HEK293 (cell line): ENCODE data around the gene PRCC.

Experiments used
- CTCF ChIA-PET: fragments of 350-600 bp; formaldehyde crosslinking; extraction: SDS; loops from one replicate; lab custom pipeline; 2021; ENCODE audit warnings: antibody characterized with exemption; lab: Yijun Ruan, JAX
- POLR2A ChIA-PET: fragments of 300-600 bp; formaldehyde crosslinking; extraction: SDS; loops from one replicate; lab custom pipeline; 2020; ENCODE audit warnings: antibody characterized with exemption, inconsistent platforms; lab: Yijun Ruan, JAX
- H3K27ac ChIP-seq: fragments of 200-500 bp; sonication (Bioruptor generic); 2 replicates; pipeline ENCODE4 v1.5.1; 2014; ENCODE audit warnings: low read depth, low read length, control low read depth, inconsistent platforms; ENCODE audit errors: extremely low read depth
- H3K36me3 ChIP-seq, 2 experiments: fragments of 200-500 bp in 1 of 2; sonication (Bioruptor generic) in 1 of 2; 1 replicate in 1 of 2; 2 replicates in 1 of 2; pipeline ENCODE4 v1.5.1; 2014 to 2017; ENCODE audit warnings: inconsistent platforms in 2 of 2, low read length in 2 of 2; ENCODE audit not compliant: control insufficient read depth in 2 of 2, insufficient read depth in 1 of 2
- H3K4me1 ChIP-seq: fragments of 200-500 bp; sonication (Bioruptor generic); 2 replicates; pipeline ENCODE4 v1.5.1; 2014; ENCODE audit warnings: mild to moderate bottlenecking, low read length, inconsistent platforms; ENCODE audit not compliant: control insufficient read depth, insufficient read depth
- H3K4me3 ChIP-seq: 2 replicates; pipeline ENCODE4 v1.5.1; 2011; ENCODE audit warnings: low read depth, mild to moderate bottlenecking, control low read depth, low read length, moderate library complexity
- H3K9me3 ChIP-seq: fragments of 200-500 bp; sonication (Bioruptor generic); 2 replicates; pipeline ENCODE4 v1.5.1; 2014; ENCODE audit warnings: low read depth, low read length, inconsistent platforms; ENCODE audit not compliant: control insufficient read depth, insufficient read depth
- CTCF ChIP-seq: fragments of 450-650 bp; formaldehyde crosslinking; IDR thresholded peaks from 2 replicates; pipeline ENCODE4 v1.5.1; 2016; ENCODE audit warnings: missing biosample characterization, missing genetic modification characterization
- KLF8 ChIP-seq: fragments of 450-650 bp; formaldehyde crosslinking; IDR thresholded peaks from 2 replicates; pipeline ENCODE4 v1.5.1; 2016; ENCODE audit warnings: missing biosample characterization, missing genetic modification characterization
- PRDM1 ChIP-seq: fragments of 450-650 bp; formaldehyde crosslinking; IDR thresholded peaks from 2 replicates; pipeline ENCODE4; 2016; ENCODE audit warnings: missing biosample characterization, missing genetic modification characterization
- REST ChIP-seq: fragments of 450-650 bp; formaldehyde crosslinking; IDR thresholded peaks from 2 replicates; pipeline ENCODE4 v1.5.1; 2016; ENCODE audit warnings: missing biosample characterization, missing genetic modification characterization
- YY2 ChIP-seq: fragments of 450-650 bp; formaldehyde crosslinking; IDR thresholded peaks from 2 replicates; pipeline ENCODE4 v1.5.1; 2016; ENCODE audit warnings: missing biosample characterization, missing genetic modification characterization
- ZBTB20 ChIP-seq: fragments of 450-650 bp; formaldehyde crosslinking; IDR thresholded peaks from 2 replicates; pipeline ENCODE4 v1.5.1; 2016; ENCODE audit warnings: missing biosample characterization, missing genetic modification characterization
- ZNF184 ChIP-seq: fragments of 450-650 bp; IDR thresholded peaks from 2 replicates; pipeline ENCODE4 v1.5.1; 2018; ENCODE audit warnings: missing biosample characterization, mild to moderate bottlenecking, missing genetic modification characterization
- ZNF23 ChIP-seq: fragments of 450-650 bp; formaldehyde crosslinking; IDR thresholded peaks from 2 replicates; pipeline ENCODE4 v1.5.1; 2016; ENCODE audit warnings: missing biosample characterization, missing genetic modification characterization, borderline replicate concordance
- ZNF404 ChIP-seq: fragments of 450-650 bp; formaldehyde crosslinking; IDR thresholded peaks from 2 replicates; pipeline ENCODE4 v1.5.1; 2017; ENCODE audit warnings: missing biosample characterization, missing genetic modification characterization
- ZNF423 ChIP-seq: fragments of 450-650 bp; formaldehyde crosslinking; IDR thresholded peaks from 2 replicates; pipeline ENCODE4 v1.5.1; 2016; ENCODE audit warnings: missing biosample characterization, missing genetic modification characterization
- ZXDB ChIP-seq: fragments of 450-650 bp; formaldehyde crosslinking; IDR thresholded peaks from 2 replicates; pipeline ENCODE4 v1.5.1; 2016; ENCODE audit warnings: missing biosample characterization, missing genetic modification characterization
- TF ChIP-seq, protein P1 (sequence below): fragments of 450-650 bp; formaldehyde crosslinking; conservative IDR thresholded peaks from 2 replicates; pipeline ENCODE4 v1.5.1; 2016; ENCODE audit warnings: low read depth, missing biosample characterization, missing genetic modification characterization
- TF ChIP-seq, protein P2 (sequence below): fragments of 450-650 bp; formaldehyde crosslinking; IDR thresholded peaks from 2 replicates; pipeline ENCODE4 v1.5.1; 2016; ENCODE audit warnings: missing biosample characterization, missing genetic modification characterization

The PRCC gene

GRCh38 chr1:156815307-156815826 lies 48.0 kb downstream of the PRCC start (continued):
- no peak for TF ChIP-seq ZXDB (tag by site-specific recombination)
- TF ChIP-seq ZNF423 (tag by site-specific recombination) = no peak
- TF ChIP-seq, protein P1, sequence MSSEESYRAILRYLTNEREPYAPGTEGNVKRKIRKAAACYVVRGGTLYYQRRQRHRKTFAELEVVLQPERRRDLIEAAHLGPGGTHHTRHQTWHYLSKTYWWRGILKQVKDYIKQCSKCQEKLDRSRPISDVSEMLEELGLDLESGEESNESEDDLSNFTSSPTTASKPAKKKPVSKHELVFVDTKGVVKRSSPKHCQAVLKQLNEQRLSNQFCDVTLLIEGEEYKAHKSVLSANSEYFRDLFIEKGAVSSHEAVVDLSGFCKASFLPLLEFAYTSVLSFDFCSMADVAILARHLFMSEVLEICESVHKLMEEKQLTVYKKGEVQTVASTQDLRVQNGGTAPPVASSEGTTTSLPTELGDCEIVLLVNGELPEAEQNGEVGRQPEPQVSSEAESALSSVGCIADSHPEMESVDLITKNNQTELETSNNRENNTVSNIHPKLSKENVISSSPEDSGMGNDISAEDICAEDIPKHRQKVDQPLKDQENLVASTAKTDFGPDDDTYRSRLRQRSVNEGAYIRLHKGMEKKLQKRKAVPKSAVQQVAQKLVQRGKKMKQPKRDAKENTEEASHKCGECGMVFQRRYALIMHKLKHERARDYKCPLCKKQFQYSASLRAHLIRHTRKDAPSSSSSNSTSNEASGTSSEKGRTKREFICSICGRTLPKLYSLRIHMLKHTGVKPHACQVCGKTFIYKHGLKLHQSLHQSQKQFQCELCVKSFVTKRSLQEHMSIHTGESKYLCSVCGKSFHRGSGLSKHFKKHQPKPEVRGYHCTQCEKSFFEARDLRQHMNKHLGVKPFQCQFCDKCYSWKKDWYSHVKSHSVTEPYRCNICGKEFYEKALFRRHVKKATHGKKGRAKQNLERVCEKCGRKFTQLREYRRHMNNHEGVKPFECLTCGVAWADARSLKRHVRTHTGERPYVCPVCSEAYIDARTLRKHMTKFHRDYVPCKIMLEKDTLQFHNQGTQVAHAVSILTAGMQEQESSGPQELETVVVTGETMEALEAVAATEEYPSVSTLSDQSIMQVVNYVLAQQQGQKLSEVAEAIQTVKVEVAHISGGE (tag by site-specific recombination) = no peak
- TF ChIP-seq ZNF404 = no peak
- no peak for TF ChIP-seq CTCF
- TF ChIP-seq ZBTB20 (tag by site-specific recombination) = no peak
- TF ChIP-seq PRDM1 (tag by site-specific recombination) = no peak
- no peak for TF ChIP-seq ZNF23 (tag by site-specific recombination)

DNA sequence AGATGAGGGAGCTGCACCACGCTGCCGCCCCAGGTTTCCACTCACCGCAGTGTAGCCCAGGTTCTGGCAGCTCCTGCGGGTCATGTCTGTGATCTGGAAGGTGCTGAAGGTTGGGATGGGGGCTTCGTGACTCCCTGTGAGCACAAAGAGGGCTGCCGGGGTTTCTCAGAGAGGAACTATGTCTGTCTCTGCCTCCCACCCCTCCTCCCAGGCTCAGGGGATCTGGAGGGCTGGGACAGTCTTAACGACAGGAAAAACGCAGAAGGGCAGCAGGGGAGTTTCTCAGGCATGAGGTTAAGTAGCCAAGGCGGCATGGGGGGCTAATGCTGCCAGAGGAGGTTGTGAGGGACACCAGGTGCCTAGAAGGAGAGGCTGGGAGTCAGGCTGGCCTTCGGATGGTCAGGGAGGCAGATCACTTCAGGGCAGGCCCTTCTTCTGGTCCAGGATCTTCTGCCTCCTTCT lies 48.7 kb downstream of the PRCC start:
- H3K9me3 ChIP-seq = no peaks in the 10 kb centered on the region
- CTCF ChIA-PET = interaction anchor here (0.7 to 1.5 kb wide), 3 partner anchors 21 to 43 kb away, joined by 3 to 9 read pairs (median 4); no protein-coding TSS in a partner anchor
- TF ChIP-seq REST (tag by site-specific recombination) (no peak), YY2 (tag by site-specific recombination) (no peak), KLF8 (tag by site-specific recombination) (no peak), ZNF184 (tag by site-specific recombination) (no peak)
- TF ChIP-seq, protein P2, sequence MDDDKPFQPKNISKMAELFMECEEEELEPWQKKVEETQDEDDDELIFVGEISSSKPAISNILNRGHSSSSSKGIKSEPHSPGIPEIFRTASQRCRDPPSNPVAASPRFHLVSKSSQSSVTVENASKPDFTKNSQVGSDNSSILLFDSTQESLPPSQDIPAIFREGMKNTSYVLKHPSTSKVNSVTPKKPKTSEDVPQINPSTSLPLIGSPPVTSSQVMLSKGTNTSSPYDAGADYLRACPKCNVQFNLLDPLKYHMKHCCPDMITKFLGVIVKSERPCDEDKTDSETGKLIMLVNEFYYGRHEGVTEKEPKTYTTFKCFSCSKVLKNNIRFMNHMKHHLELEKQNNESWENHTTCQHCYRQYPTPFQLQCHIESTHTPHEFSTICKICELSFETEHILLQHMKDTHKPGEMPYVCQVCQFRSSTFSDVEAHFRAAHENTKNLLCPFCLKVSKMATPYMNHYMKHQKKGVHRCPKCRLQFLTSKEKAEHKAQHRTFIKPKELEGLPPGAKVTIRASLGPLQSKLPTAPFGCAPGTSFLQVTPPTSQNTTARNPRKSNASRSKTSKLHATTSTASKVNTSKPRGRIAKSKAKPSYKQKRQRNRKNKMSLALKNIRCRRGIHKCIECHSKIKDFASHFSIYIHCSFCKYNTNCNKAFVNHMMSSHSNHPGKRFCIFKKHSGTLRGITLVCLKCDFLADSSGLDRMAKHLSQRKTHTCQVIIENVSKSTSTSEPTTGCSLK (tag by site-specific recombination) = no peak
- TF ChIP-seq, all 188 proteins: peak for 0
- Histone ChIP-seq H3K4me3 (no peak overlapping the region), H3K4me1 (no peaks in the 10 kb centered on the region), H3K27ac (no peak overlapping the region), H3K36me3 (no peaks in the 10 kb centered on the region)
- POLR2A ChIA-PET = no interaction called here
